Measurements from ENCODE around the gene IDE.

- TF ChIP-seq POLR2A (IDR thresholded peaks at IDR 0.05) (no peak), CTCF (IDR thresholded peaks at IDR 0.05) (no peak), EP300 (IDR thresholded peaks at IDR 0.05; ENCODE audit: low read depth) (no peak)
Observed at GRCh38 chr10:92492748-92493240, 81.1 kb downstream of the IDE start.

All from transverse colon (tissue), 3 donors.